Neural cell (in vitro differentiated cells): ENCODE data around the gene COIL.

Experiments
- CTCF ChIP-seq: fragments of 450-650 bp; IDR thresholded peaks from 2 replicates; pipeline ENCODE4 v1.5.1; 2014; ENCODE audit warnings: antibody characterized with exemption, mild to moderate bottlenecking, moderate library complexity; ENCODE audit not compliant: poor library complexity, severe bottlenecking
- EP300 ChIP-seq: fragments of 450-650 bp; conservative IDR thresholded peaks from 2 replicates; pipeline ENCODE4 v1.6.1; 2014; ENCODE audit warnings: antibody characterized with exemption, mild to moderate bottlenecking, moderate library complexity; ENCODE audit not compliant: poor library complexity, severe bottlenecking
- MXI1 ChIP-seq: fragments of 450-650 bp; conservative IDR thresholded peaks from 2 replicates; pipeline ENCODE4 v1.6.1; 2014; ENCODE audit warnings: antibody characterized with exemption, mild to moderate bottlenecking; ENCODE audit not compliant: poor library complexity, severe bottlenecking
- POLR2AphosphoS5 ChIP-seq: IDR thresholded peaks from 2 replicates; pipeline ENCODE4 v1.6.1; 2012
- RAD21 ChIP-seq: fragments of 450-650 bp; conservative IDR thresholded peaks from 2 replicates; pipeline ENCODE4 v1.6.1; 2014; ENCODE audit warnings: antibody characterized with exemption, mild to moderate bottlenecking, moderate library complexity
- REST ChIP-seq: IDR thresholded peaks from 2 replicates; pipeline ENCODE4 v1.6.1; 2012; ENCODE audit warnings: borderline replicate concordance
- TAF1 ChIP-seq: IDR thresholded peaks from 2 replicates; pipeline ENCODE4 v1.6.1; 2012; ENCODE audit warnings: low read depth

- TF ChIP-seq CTCF, result no peak
- TF ChIP-seq POLR2AphosphoS5, result no peak
- TF ChIP-seq TAF1, result no peak
- TF ChIP-seq RAD21, result no peak
- TF ChIP-seq EP300, result no peak
- no peak for TF ChIP-seq REST
- TF ChIP-seq MXI1, result no peak
These were observed 33.4 kb upstream of the COIL start for GRCh38 chr17:56994009-56994792.
